Ishikawa (cell line): ENCODE data around the gene CDH18.

Source experiments
- CEBPB ChIP-seq: IDR thresholded peaks from 2 replicates; pipeline ENCODE4 v1.6.1; 2012
- CREB1 ChIP-seq: IDR thresholded peaks from 2 replicates; pipeline ENCODE4 v1.6.1; 2012; ENCODE audit warnings: low read depth
- EGR1 ChIP-seq: IDR thresholded peaks from 2 replicates; pipeline ENCODE4 v1.6.1; 2012
- EP300 ChIP-seq: IDR thresholded peaks from 2 replicates; pipeline ENCODE4 v1.6.1; 2012; ENCODE audit warnings: borderline replicate concordance
- FOXM1 ChIP-seq: IDR thresholded peaks from 2 replicates; pipeline ENCODE4 v1.6.1; 2012; ENCODE audit warnings: low read depth, borderline replicate concordance
- MAX ChIP-seq: IDR thresholded peaks from 2 replicates; pipeline ENCODE4 v1.6.1; 2012
- NFIC ChIP-seq: IDR thresholded peaks from 2 replicates; pipeline ENCODE4 v1.6.1; 2012
- RAD21 ChIP-seq: IDR thresholded peaks from 2 replicates; pipeline ENCODE4 v1.6.1; 2012; ENCODE audit warnings: low read depth
- TAF1 ChIP-seq: IDR thresholded peaks from 2 replicates; pipeline ENCODE4 v1.6.1; 2012; ENCODE audit warnings: low read depth, mild to moderate bottlenecking
- TCF12 ChIP-seq: IDR thresholded peaks from 2 replicates; pipeline ENCODE4 v1.6.1; 2012; ENCODE audit warnings: low read depth
- TEAD4 ChIP-seq: IDR thresholded peaks from 2 replicates; pipeline ENCODE4 v1.6.1; 2012
- YY1 ChIP-seq: IDR thresholded peaks from 2 replicates; pipeline ENCODE4 v1.6.1; 2012; ENCODE audit warnings: low read depth
- ZBTB7A ChIP-seq: IDR thresholded peaks from 2 replicates; pipeline ENCODE4 v1.6.1; 2012; ENCODE audit warnings: low read depth
- TF ChIP-seq, protein P1 (sequence below): IDR thresholded peaks from 2 replicates; pipeline ENCODE4 v1.6.1; 2012; ENCODE audit warnings: low read depth, mild to moderate bottlenecking

GRCh38 chr5:19487480-19487879 is 500.5 kb downstream of the CDH18 start:
- no peak for TF ChIP-seq CREB1
- no peak for TF ChIP-seq TCF12
- no peak for TF ChIP-seq EP300
- no peak for TF ChIP-seq MAX
- TF ChIP-seq EGR1 = no peak
- no peak for TF ChIP-seq ZBTB7A
- TF ChIP-seq TEAD4 = no peak
- TF ChIP-seq, protein P1, sequence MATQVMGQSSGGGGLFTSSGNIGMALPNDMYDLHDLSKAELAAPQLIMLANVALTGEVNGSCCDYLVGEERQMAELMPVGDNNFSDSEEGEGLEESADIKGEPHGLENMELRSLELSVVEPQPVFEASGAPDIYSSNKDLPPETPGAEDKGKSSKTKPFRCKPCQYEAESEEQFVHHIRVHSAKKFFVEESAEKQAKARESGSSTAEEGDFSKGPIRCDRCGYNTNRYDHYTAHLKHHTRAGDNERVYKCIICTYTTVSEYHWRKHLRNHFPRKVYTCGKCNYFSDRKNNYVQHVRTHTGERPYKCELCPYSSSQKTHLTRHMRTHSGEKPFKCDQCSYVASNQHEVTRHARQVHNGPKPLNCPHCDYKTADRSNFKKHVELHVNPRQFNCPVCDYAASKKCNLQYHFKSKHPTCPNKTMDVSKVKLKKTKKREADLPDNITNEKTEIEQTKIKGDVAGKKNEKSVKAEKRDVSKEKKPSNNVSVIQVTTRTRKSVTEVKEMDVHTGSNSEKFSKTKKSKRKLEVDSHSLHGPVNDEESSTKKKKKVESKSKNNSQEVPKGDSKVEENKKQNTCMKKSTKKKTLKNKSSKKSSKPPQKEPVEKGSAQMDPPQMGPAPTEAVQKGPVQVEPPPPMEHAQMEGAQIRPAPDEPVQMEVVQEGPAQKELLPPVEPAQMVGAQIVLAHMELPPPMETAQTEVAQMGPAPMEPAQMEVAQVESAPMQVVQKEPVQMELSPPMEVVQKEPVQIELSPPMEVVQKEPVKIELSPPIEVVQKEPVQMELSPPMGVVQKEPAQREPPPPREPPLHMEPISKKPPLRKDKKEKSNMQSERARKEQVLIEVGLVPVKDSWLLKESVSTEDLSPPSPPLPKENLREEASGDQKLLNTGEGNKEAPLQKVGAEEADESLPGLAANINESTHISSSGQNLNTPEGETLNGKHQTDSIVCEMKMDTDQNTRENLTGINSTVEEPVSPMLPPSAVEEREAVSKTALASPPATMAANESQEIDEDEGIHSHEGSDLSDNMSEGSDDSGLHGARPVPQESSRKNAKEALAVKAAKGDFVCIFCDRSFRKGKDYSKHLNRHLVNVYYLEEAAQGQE = no peak
- TF ChIP-seq TAF1 = no peak
- no peak for TF ChIP-seq NFIC
- no peak for TF ChIP-seq RAD21
- no peak for TF ChIP-seq CEBPB
- no peak for TF ChIP-seq FOXM1
- no peak for TF ChIP-seq YY1
